H1 (cell line): ENCODE measurements around the gene DOHH.

ENCODE experiments used
- SIN3A ChIP-seq, 2 experiments: IDR thresholded peaks in 1 of 2; conservative IDR thresholded peaks in 1 of 2; 2 replicates each; pipeline ENCODE4 v1.6.1; 2011 to 2012; ENCODE audit warnings: low read length in 2 of 2, improper control_type of control experiment in 1 of 2, low read depth in 1 of 2, mild to moderate bottlenecking in 1 of 2
- SP1 ChIP-seq: IDR thresholded peaks from 2 replicates; pipeline ENCODE4 v1.6.1; 2011; ENCODE audit warnings: low read depth, low read length

DNA sequence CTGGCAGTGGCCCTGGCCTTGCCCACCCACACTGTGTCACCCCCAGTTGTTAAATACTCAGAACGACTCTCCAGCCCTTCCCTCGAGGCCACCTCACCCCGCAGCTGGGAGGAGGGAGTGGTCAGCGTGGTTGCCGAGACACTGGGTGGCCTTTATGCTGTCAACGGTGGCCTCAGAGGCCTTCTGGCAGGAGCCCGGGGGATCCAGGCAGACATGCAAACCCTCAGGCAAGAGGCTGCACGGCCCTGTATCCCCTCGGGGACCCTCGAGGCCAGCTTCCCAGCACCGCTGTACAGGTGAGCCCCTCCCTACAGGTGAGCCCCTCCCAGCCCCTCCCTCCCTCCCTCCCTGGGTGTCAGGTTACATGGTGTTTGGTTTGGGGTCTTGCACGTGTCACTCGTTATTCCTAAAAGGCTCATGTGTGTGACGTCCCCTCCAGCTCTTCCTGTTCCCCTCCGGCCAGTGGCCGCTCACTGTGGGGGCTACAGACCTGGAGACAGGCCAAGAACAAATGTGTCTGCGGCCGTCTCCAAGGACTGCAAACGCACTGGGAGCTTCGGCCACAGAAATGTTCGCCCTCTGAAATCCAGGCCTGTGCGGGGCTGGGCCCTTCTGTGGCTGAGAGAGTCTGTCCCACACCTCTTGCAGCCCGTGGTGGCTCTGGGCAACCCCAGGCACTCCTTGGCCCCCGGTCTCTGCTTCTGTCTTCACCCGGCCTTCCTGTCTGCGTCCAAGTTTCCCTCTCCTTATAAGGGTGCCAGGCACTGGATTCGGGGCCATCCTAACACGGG lies 38.7 kb upstream of the DOHH start, which contains the start of gene TEKTIP1:
- TF ChIP-seq SIN3A (conservative IDR thresholded peaks at IDR 0.05 in 1 of 2, IDR thresholded peaks at IDR 0.05 in 1 of 2; ENCODE audit: low read depth in 1 of 2, low read length in 2 of 2) (no peak), SP1 (no peak)
